WTC11 (cell line): ENCODE results near the gene CTNNA1. TPM values are rescaled to one million over a fixed set of nuclear protein-coding genes. Genes with fewer than 3 reads are reported as not detected.

Experiments
- ATAC-seq: fragments of 200-7000 bp; cut with Tn5 transposase; 2 replicates; pipeline ENCODE4 v1.10.0; 2021; ENCODE audit warnings: mild to moderate bottlenecking, moderate library complexity
- CTCF ChIA-PET: fragments of 300-600 bp; sonication (Branson Sonifier 250); formaldehyde crosslinking; loops from one replicate; lab custom pipeline; 2021; ENCODE audit warnings: antibody characterized with exemption; lab: Charles Lee
- POLR2A ChIA-PET: fragments of 350-600 bp; sonication (Branson Sonifier 250); formaldehyde crosslinking; loops from one replicate; lab custom pipeline; 2021; ENCODE audit warnings: antibody characterized with exemption; lab: Charles Lee
- DNase-seq: peaks from one replicate; pipeline ENCODE4 v3.0.0; 2021; ENCODE audit warnings: low spot score
- H3K27ac Mint-ChIP-seq: 2 replicates; pipeline ENCODE4 v1.8.0; 2021; ENCODE audit warnings: mixed read lengths
- H3K27me3 Mint-ChIP-seq: 2 replicates; pipeline ENCODE4 v1.8.0; 2021; ENCODE audit warnings: low read depth, mild to moderate bottlenecking, moderate library complexity, mixed read lengths
- H3K36me3 Mint-ChIP-seq: 2 replicates; pipeline ENCODE4 v1.8.0; 2021; ENCODE audit warnings: mixed read lengths
- H3K4me1 Mint-ChIP-seq: 2 replicates; pipeline ENCODE4 v1.8.0; 2022; ENCODE audit warnings: mixed read lengths
- H3K4me3 Mint-ChIP-seq: 2 replicates; pipeline ENCODE4 v1.8.0; 2021; ENCODE audit warnings: mild to moderate bottlenecking, moderate library complexity, mixed read lengths
- H3K9me3 Mint-ChIP-seq: 2 replicates; pipeline ENCODE4 v1.8.0; 2021; ENCODE audit warnings: mixed read lengths
- AR ChIP-seq: fragments of 250-450 bp; sonication (Bioruptor Pico); IDR thresholded peaks from 2 replicates; pipeline ENCODE4 v1.9.0; 2021; ENCODE audit warnings: mild to moderate bottlenecking
- CREB1 ChIP-seq: sonication (generic); formaldehyde crosslinking; IDR thresholded peaks from 2 replicates; pipeline ENCODE4 v1.8.0; 2023; ENCODE audit warnings: mild to moderate bottlenecking, missing genetic modification reagents
- ETV6 ChIP-seq: sonication (generic); formaldehyde crosslinking; IDR thresholded peaks from 2 replicates; pipeline ENCODE4 v1.8.1; 2022; ENCODE audit warnings: mild to moderate bottlenecking, missing genetic modification reagents
- HMGA2 ChIP-seq: fragments of 250-450 bp; sonication (Bioruptor Pico); IDR thresholded peaks from 2 replicates; pipeline ENCODE4 v1.4.0; 2021; ENCODE audit warnings: mild to moderate bottlenecking, moderate library complexity
- NR3C1 ChIP-seq: sonication (generic); formaldehyde crosslinking; conservative IDR thresholded peaks from 2 replicates; pipeline ENCODE4 v1.8.1; 2023; ENCODE audit warnings: low read depth, mild to moderate bottlenecking, missing genetic modification reagents
- PRDM15 ChIP-seq: sonication (generic); formaldehyde crosslinking; IDR thresholded peaks from 2 replicates; pipeline ENCODE4 v1.8.0; 2022; ENCODE audit warnings: missing genetic modification reagents
- TEAD1 ChIP-seq: sonication (generic); formaldehyde crosslinking; IDR thresholded peaks from 2 replicates; pipeline ENCODE4 v1.8.0; 2022; ENCODE audit warnings: mild to moderate bottlenecking, missing genetic modification reagents
- TP53 ChIP-seq: sonication (generic); formaldehyde crosslinking; IDR thresholded peaks from 2 replicates; pipeline ENCODE4 v1.8.1; 2023; ENCODE audit warnings: mild to moderate bottlenecking, missing genetic modification reagents
- USF1 ChIP-seq: sonication (generic); formaldehyde crosslinking; IDR thresholded peaks from 2 replicates; pipeline ENCODE4 v1.8.0; 2022; ENCODE audit warnings: mild to moderate bottlenecking, missing genetic modification reagents
- ZNF121 ChIP-seq: sonication (generic); formaldehyde crosslinking; IDR thresholded peaks from 2 replicates; pipeline ENCODE4 v1.8.0; 2023; ENCODE audit warnings: missing genetic modification reagents
- ZNF138 ChIP-seq: sonication (generic); formaldehyde crosslinking; conservative IDR thresholded peaks from 2 replicates; pipeline ENCODE4 v1.8.1; 2022; ENCODE audit warnings: mild to moderate bottlenecking, moderate library complexity, missing genetic modification reagents
- ZNF317 ChIP-seq: sonication (generic); formaldehyde crosslinking; IDR thresholded peaks from 2 replicates; pipeline ENCODE4 v1.8.1; 2023; ENCODE audit warnings: low read depth, mild to moderate bottlenecking, moderate library complexity, missing genetic modification reagents, borderline replicate concordance
- total RNA-seq: library from RNA; stranded (reverse); gene quantifications from 3 replicates; pipeline ENCODE4 v1.2.3, GENCODE V29; 2021
- TF ChIP-seq, protein P1 (sequence below): sonication (generic); formaldehyde crosslinking; IDR thresholded peaks from 2 replicates; pipeline ENCODE4 v1.8.0; 2022; ENCODE audit warnings: mild to moderate bottlenecking, missing genetic modification reagents
- TF ChIP-seq, protein P2 (sequence below): sonication (generic); formaldehyde crosslinking; IDR thresholded peaks from 2 replicates; pipeline ENCODE4 v1.8.1; 2022; ENCODE audit warnings: mild to moderate bottlenecking, missing genetic modification reagents, moderate library complexity, borderline replicate concordance
- TF ChIP-seq, protein P3 (sequence below): sonication (generic); formaldehyde crosslinking; IDR thresholded peaks from 2 replicates; pipeline ENCODE4 v1.8.0; 2022; ENCODE audit warnings: mild to moderate bottlenecking, missing genetic modification reagents

Gene CTNNA1
- total RNA-seq, 1 experiment from 2014 or later: 309 TPM

DNA sequence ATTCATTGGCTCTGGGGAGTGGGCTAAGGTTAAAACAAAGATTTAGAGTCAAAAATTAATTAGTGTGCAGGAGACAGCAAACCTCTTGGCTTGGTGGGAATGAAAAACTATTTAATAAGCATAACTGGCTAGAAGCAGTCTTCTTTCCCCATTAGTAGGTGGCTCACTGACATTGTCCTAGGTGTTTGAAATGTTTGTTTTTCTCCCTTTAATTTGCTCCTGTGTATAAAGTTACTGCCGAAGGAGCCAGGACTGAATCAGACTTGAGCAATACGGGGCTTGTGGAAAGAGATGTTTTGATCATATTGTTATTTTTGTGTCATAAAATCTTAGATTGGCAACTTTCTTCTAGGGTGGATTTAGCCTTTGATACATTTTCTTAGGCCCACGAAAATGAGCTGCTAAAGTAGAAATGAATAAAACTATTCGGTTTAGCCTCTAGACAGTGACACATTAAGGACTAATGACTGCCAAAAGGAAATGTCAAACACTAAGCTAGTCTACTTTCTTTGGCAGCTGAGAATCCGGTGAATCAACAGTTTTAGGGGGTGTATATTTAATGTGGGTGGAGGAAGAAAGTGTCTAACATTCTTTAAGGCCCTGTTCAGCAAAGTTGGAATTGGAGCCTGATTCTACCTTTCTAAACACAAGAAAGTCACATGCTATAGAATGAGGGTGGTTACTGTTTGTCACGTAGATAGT, 91.7 kb downstream of the CTNNA1 start:
- H3K9me3 Mint-ChIP-seq: no peaks in the 10 kb centered on the region
- POLR2A ChIA-PET: no interaction called here
- no peak for DNase-seq
- H3K4me3 Mint-ChIP-seq: no peak overlapping the region
- peak overlapping the region; percentile 67 for H3K27ac Mint-ChIP-seq
- H3K4me1 Mint-ChIP-seq: peaks cover 61% of the 10 kb centered on the region
- H3K27me3 Mint-ChIP-seq: no peaks in the 10 kb centered on the region
- ATAC-seq: no peak
- CTCF ChIA-PET: interaction anchor here (1.6 kb wide), 1 partner anchor 55 kb away, joined by 8 read pairs; no protein-coding TSS in a partner anchor
- H3K36me3 Mint-ChIP-seq: 0 out of 2 replicates have a peak, but pooled peaks cover 5% of the 10 kb centered on the region
- TF ChIP-seq HMGA2 (CRISPR knock-in tag) (no peak), TP53 (no peak), NR3C1 (CRISPR knock-in tag) (no peak), AR (no peak), ZNF121 (CRISPR knock-in tag) (no peak), ETV6 (CRISPR knock-in tag) (no peak), USF1 (no peak), ZNF138 (CRISPR knock-in tag) (no peak), TEAD1 (CRISPR knock-in tag) (no peak), ZNF317 (CRISPR knock-in tag) (no peak), CREB1 (no peak), PRDM15 (CRISPR knock-in tag) (no peak)
- TF ChIP-seq, protein P1, sequence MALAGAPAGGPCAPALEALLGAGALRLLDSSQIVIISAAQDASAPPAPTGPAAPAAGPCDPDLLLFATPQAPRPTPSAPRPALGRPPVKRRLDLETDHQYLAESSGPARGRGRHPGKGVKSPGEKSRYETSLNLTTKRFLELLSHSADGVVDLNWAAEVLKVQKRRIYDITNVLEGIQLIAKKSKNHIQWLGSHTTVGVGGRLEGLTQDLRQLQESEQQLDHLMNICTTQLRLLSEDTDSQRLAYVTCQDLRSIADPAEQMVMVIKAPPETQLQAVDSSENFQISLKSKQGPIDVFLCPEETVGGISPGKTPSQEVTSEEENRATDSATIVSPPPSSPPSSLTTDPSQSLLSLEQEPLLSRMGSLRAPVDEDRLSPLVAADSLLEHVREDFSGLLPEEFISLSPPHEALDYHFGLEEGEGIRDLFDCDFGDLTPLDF (CRISPR knock-in tag): no peak
- TF ChIP-seq, protein P2, sequence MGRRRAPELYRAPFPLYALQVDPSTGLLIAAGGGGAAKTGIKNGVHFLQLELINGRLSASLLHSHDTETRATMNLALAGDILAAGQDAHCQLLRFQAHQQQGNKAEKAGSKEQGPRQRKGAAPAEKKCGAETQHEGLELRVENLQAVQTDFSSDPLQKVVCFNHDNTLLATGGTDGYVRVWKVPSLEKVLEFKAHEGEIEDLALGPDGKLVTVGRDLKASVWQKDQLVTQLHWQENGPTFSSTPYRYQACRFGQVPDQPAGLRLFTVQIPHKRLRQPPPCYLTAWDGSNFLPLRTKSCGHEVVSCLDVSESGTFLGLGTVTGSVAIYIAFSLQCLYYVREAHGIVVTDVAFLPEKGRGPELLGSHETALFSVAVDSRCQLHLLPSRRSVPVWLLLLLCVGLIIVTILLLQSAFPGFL (CRISPR knock-in tag): no peak
- TF ChIP-seq, protein P3, sequence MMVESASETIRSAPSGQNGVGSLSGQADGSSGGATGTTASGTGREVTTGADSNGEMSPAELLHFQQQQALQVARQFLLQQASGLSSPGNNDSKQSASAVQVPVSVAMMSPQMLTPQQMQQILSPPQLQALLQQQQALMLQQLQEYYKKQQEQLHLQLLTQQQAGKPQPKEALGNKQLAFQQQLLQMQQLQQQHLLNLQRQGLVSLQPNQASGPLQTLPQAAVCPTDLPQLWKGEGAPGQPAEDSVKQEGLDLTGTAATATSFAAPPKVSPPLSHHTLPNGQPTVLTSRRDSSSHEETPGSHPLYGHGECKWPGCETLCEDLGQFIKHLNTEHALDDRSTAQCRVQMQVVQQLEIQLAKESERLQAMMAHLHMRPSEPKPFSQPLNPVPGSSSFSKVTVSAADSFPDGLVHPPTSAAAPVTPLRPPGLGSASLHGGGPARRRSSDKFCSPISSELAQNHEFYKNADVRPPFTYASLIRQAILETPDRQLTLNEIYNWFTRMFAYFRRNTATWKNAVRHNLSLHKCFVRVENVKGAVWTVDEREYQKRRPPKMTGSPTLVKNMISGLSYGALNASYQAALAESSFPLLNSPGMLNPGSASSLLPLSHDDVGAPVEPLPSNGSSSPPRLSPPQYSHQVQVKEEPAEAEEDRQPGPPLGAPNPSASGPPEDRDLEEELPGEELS (CRISPR knock-in tag): no peak
